GM12891 (cell line): Measurements from ENCODE around the gene ANKRD6.

Experiments used
- PAX5 ChIP-seq: IDR thresholded peaks from 2 replicates; pipeline ENCODE4 v1.6.1; 2011; ENCODE audit warnings: low read length, moderate library complexity, mild to moderate bottlenecking; ENCODE audit not compliant: insufficient read depth, severe bottlenecking
- POLR2A ChIP-seq: IDR thresholded peaks from 2 replicates; pipeline ENCODE4 v1.6.1; 2011; ENCODE audit warnings: low read depth, low read length, control low read depth
- POLR2AphosphoS5 ChIP-seq: IDR thresholded peaks from 2 replicates; pipeline ENCODE4 v1.6.1; 2011; ENCODE audit warnings: low read depth, low read length, control low read depth
- TAF1 ChIP-seq: IDR thresholded peaks from 2 replicates; pipeline ENCODE4 v1.6.1; 2011; ENCODE audit warnings: low read depth, low read length, control low read depth

GRCh38 chr6:89566008-89566800, 133.3 kb downstream of the ANKRD6 start:
- no peak for TF ChIP-seq TAF1
- TF ChIP-seq POLR2AphosphoS5: no peak
- TF ChIP-seq POLR2A: no peak
- no peak for TF ChIP-seq PAX5
